CD4-positive, alpha-beta T cell treated with Interleukin-4 for 1 hour (primary cell): ENCODE results near the gene ARMC3.

Source experiments
- DNase-seq, 2 donors: peaks; one replicate each; pipeline ENCODE4 v3.0.0-alpha.2; 2020 to 2022

ARMC3 gene

GRCh38 chr10:22997096-22997495 lies 69.2 kb downstream of the ARMC3 start:
- DNase-seq, result no peak

- no peak for DNase-seq
Measured at GRCh38 chr10:22998091-22998490, 70.2 kb downstream of the ARMC3 start.

DNA sequence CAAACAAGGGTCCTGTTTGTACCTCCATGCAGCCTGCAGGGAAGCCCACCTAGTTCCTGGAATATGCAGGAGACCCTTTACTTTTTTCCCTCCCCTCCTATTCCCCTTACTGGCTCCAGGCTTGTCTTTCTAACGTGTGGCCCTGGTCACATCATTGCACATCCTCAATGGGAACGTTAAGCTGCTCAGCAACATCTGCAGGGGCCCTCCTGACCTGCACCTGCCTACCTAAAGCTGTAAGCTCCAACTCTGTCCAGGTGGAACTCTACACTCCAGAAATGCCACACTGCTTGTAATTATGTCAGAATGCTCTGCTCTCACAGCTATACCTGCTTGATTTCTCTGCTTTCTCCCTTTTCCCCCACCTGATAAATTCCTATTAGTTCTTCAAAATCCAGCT lies 72.1 kb downstream of the ARMC3 start:
- DNase-seq, result no peak

GRCh38 chr10:23001901-23002516 lies 74.2 kb downstream of the ARMC3 start:
- no peak for DNase-seq

GRCh38 chr10:23005150-23005549 lies 77.3 kb downstream of the ARMC3 start:
- no peak for DNase-seq

DNA sequence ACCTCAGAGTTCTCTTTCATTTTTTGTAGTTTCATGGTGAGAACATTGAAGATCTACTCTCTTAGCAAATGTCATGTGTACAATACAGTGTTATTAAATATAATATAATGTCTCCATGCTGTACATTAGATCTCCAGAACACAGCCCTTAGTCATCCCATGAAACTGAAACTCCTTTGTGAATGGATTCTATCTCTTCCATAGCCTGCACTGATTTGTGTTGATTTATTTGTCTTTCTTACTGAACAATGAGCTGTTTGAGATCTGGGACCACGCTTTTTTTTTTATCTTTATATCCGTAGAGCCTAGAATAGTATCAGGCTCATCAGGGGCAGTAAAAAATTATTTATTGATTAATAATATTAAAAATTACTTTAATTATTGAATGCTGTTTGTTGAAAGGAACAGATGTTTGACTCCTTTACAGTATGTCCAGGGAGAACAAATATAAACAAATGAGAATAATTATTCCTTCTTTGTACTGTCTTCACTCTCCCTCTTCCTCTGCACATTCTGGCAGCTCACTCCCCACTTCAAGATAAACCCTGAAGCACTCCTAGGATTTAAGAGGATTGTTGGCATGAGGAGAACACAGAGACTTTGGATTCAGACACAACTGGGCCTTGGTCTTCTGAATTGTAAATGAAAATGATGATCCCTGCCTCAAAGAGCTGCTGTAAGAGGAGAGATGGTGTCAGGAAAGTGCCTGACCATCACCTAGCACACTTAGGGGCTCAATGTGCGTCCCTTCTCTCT lies 85.9 kb downstream of the ARMC3 start:
- DNase-seq, result no peak

DNA sequence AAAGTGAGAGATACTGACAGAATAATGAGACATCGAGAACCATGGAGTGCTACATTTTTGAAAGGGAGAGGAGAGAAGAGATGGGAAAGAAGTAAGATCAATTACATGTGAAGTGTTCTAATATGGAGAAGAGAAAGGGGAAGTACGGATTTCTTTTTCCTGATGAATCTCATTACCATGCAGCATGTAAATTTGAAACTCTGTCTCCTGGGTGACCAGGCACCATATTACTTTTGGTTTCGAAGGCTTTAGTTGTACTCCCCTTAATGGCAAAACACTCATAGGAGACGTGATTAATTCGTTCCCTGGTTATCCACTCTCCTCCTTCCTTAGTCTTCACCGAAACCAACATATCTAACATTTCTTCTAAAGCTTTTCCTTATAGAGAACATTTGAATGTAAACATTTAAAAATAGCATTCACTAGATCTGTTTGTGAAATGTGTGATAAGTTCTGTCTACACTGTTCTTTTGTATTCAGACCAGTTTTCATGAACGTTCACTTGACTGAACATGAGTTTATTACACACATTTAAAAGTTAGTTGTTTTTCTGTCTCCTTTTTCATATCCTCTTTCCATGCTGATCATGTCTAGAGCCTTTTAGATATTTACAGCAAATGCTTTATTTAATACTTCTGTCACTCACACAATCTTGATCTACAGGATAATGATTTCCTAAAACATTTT lies 87.3 kb downstream of the ARMC3 start:
- DNase-seq, result no peak

DNA sequence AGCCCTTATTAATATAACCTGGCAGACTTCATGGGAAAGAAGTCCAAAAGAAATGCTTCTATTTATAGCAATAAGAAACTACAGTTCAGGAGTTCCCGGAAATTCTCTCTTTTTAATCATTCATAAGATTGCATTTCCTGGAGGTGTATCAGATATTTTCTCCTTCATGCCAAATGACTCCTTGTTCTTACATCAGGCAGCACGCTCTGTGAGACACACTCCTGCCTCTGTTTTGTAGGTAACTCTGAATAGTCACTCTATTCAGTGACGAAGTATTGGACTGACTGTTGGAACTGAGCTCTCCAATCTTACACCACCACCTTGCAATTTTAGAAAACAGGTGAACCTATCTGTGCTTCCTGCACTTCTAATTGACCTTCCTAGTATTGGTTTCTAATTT lies 88.8 kb downstream of the ARMC3 start:
- no peak for DNase-seq

- no peak for DNase-seq
Measured at GRCh38 chr10:23019633-23020032, 91.8 kb downstream of the ARMC3 start.

- DNase-seq, result no peak
Measured at GRCh38 chr10:23021430-23021829, 93.6 kb downstream of the ARMC3 start.

GRCh38 chr10:23024002-23024401 lies 96.1 kb downstream of the ARMC3 start:
- DNase-seq, result no peak

DNA sequence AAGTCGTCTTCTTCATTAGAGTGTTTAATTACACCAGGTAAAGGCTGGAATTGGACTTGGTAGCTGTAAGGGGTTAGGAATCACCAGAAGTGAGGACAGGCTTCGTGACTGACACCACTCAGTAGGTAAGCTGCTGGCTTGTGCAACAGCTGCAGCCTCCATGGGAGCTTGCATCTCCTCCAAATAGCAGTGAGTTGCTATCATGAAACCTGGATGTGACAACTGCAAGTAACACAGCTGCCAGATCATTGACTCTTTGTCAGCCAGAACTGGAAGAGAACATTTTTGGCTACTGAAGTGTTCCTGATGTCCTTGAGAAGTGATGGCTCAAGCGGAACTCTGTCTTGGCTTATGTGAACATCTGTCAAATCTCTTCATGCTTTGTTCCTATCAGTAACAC lies 103.5 kb downstream of the ARMC3 start:
- no peak for DNase-seq

- no peak for DNase-seq
Measured at GRCh38 chr10:23034790-23035189, 106.9 kb downstream of the ARMC3 start.

GRCh38 chr10:23035569-23035968 lies 107.7 kb downstream of the ARMC3 start:
- DNase-seq, result no peak

DNA sequence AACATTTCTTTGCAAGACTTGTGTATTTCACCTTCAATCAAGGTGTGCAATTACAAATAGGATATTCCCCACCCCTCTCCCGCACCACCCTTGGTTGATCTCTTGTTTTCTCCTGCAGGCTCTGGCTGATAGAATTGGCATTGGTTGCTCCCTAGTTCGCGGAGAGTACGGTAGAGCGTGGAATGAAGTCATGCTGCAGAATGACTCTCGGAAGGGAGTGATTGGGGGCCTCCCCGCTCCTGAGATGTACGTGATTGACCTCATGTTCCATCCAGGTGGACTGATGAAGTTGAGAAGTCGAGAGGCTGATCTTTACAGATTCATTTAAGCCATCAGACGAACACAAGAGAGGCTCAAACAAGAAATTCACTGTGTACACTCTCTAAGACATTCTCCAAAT lies 109.3 kb downstream of the ARMC3 start:
- no peak for DNase-seq

DNA sequence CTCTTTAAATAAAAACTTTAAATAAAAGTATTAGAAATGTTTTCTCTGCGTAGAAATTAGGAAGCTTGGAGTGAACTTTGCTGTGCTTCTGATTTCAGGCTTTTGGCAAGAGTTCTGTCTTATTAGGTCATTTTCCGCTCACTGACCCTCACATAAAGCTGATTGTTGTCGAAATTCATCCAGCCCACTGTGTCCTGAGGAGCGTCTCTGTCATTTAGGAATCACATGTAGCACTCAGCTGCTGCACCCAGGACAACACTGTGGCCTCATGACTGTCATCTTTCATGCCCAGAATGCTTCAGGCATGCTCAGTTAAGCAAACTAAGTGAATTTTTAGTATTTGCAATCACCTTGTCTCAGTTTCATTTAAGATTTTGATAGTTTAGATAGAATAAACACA lies 109.7 kb downstream of the ARMC3 start:
- DNase-seq, result no peak

DNA sequence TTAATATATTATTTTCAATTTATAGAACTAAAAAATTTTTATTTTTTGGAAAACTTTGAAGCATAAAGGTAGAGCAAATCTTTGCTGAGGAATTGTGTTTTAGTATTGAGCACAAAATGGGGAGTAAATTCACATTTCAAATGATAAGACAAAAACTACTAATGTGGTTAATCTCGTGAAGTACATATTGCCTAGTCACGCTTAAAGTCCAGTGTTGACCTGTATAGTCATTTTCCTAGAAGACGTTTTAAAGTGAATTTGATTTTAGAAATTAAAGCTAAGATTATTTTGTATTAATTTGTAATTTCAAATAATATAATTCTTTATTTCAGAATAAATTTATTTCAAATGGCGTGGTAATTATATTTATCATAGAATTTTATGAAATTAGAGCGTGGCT lies 110.3 kb downstream of the ARMC3 start:
- DNase-seq, result no peak

GRCh38 chr10:23040002-23040401 lies 112.1 kb downstream of the ARMC3 start:
- no peak for DNase-seq

DNA sequence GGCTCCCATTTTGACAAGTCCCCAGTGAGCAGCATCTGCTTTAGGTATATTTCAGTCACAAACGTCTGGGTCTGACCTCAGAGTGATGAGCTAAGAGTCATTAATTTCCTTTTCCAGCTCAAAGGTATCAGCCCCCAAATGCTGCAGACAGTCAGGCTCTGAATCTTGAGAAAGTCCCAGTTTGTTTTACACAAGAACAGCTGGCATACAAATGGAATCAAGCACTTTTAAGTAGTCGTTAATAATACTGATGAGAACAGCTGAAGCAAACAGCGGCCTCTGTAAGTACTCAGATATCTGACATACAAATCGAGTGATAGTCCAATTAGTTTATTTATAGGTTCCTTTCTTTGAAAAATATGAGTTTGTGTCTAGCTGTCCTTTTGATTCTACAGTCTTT lies 118.2 kb downstream of the ARMC3 start:
- DNase-seq, result no peak

GRCh38 chr10:23047201-23048050 lies 119.6 kb downstream of the ARMC3 start:
- DNase-seq, result no peak

DNA sequence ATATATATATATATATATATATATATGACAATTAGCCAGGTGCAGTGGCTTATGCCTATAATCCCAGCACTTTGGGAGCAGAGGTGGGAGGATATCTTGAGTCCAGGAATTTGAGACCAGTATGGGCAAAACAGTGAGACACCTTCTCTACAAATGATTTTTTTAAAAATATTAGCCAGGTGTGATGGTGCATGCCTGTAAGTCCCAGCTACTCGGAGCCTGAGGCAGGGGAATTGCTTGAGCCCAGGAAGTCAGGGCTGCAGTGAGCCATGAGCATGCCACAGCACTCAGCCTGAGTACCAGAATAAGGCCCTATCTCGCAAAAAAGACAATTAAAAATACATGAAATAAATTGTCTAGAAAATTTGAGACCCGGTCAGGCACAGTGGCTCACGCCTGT lies 120.3 kb downstream of the ARMC3 start:
- no peak for DNase-seq

DNA sequence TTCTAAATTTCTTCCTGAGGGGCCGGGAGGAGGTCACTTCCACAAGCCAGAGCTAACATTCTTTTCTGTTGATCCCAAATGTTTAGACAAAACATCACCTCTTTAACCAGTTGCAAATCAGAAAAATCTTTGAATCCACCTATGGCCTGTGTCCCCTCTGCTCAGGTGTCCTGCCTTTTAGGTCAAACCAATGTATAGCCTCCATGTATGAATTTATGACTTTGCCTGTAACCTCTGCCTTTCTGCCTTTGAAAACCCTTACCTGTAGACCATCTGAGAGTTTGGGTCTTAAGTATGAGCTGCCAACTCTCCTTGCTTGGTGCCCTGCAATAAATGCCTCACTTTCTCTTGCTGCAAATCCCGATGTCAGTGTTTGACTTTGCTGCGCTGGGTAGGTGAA lies 123.4 kb downstream of the ARMC3 start:
- no peak for DNase-seq

DNA sequence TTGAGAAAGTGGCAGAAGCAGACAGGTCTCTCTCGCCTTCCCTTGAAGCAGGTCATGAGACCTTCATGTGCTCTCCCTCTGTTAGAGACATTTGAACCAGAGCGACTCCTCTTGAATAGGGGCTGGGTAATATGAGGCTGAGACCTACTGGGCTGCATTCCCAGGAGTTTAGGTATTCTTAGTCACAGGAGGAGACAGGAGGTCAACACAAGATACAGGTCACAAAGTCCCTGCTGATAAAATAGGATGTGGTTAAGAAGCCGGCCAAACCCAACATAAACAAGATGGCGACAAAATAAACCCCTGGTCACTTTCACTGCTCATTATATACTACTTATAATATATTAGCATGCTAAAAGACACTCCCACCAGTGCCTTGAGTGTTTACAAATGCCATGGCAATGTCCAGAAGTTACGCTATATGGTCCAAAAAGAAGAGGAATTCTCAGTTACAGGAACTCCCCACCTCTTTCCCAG lies 124.0 kb downstream of the ARMC3 start:
- no peak for DNase-seq
